ENCODE data around the gene SRSF4.
"Not testable (repeated sequence)": the region's sequence is repeated elsewhere in the genome, so short reads cannot be mapped to it uniquely, and the experiment has no call there.

DNA sequence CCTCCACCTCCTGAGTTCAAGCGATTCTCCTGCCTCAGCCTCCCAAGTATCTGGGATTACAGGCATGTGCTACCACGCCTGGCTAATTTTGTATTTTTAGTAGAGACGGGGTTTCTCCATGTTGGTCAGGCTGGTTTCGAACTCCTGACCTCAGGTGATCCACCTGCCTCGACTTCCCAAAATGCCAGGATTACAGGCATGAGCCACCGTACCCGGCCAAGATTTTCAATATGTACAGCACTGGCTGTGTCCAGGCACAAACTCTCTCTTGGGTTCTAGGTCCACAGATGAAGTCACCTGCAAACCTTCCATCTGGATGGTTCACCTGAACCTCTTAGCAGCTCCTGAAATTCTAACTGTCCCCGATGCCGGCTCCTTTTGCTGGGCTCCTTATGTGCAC is 31.4 kb downstream of the SRSF4 start:
- not testable (repeated sequence) for TF ChIP-seq MXI1 (IDR thresholded peaks at IDR 0.05; ENCODE audit: low read depth, low read length); JUND (IDR thresholded peaks at IDR 0.05); RAD21 (IDR thresholded peaks at IDR 0.05; ENCODE audit: low read length); TAF1 (IDR thresholded peaks at IDR 0.05; ENCODE audit: borderline replicate concordance, low read depth, low read length); CHD2 (IDR thresholded peaks at IDR 0.05; ENCODE audit: low read length, partially characterized antibody); FOXM1 (IDR thresholded peaks at IDR 0.05; ENCODE audit: low read depth); FOSL2 (IDR thresholded peaks at IDR 0.05; ENCODE audit: borderline replicate concordance, low read depth)
- TF ChIP-seq, protein P1, sequence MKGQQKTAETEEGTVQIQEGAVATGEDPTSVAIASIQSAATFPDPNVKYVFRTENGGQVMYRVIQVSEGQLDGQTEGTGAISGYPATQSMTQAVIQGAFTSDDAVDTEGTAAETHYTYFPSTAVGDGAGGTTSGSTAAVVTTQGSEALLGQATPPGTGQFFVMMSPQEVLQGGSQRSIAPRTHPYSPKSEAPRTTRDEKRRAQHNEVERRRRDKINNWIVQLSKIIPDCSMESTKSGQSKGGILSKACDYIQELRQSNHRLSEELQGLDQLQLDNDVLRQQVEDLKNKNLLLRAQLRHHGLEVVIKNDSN (IDR thresholded peaks at IDR 0.05; ENCODE audit: borderline replicate concordance, low read depth) = not testable (repeated sequence)
- TF ChIP-seq, protein P2, sequence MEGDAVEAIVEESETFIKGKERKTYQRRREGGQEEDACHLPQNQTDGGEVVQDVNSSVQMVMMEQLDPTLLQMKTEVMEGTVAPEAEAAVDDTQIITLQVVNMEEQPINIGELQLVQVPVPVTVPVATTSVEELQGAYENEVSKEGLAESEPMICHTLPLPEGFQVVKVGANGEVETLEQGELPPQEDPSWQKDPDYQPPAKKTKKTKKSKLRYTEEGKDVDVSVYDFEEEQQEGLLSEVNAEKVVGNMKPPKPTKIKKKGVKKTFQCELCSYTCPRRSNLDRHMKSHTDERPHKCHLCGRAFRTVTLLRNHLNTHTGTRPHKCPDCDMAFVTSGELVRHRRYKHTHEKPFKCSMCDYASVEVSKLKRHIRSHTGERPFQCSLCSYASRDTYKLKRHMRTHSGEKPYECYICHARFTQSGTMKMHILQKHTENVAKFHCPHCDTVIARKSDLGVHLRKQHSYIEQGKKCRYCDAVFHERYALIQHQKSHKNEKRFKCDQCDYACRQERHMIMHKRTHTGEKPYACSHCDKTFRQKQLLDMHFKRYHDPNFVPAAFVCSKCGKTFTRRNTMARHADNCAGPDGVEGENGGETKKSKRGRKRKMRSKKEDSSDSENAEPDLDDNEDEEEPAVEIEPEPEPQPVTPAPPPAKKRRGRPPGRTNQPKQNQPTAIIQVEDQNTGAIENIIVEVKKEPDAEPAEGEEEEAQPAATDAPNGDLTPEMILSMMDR (IDR thresholded peaks at IDR 0.05) = not testable (repeated sequence)
- TF ChIP-seq, protein P3, sequence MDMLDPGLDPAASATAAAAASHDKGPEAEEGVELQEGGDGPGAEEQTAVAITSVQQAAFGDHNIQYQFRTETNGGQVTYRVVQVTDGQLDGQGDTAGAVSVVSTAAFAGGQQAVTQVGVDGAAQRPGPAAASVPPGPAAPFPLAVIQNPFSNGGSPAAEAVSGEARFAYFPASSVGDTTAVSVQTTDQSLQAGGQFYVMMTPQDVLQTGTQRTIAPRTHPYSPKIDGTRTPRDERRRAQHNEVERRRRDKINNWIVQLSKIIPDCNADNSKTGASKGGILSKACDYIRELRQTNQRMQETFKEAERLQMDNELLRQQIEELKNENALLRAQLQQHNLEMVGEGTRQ (IDR thresholded peaks at IDR 0.05; ENCODE audit: borderline replicate concordance, low read depth, low read length) = not testable (repeated sequence)
- TF ChIP-seq, protein P4, sequence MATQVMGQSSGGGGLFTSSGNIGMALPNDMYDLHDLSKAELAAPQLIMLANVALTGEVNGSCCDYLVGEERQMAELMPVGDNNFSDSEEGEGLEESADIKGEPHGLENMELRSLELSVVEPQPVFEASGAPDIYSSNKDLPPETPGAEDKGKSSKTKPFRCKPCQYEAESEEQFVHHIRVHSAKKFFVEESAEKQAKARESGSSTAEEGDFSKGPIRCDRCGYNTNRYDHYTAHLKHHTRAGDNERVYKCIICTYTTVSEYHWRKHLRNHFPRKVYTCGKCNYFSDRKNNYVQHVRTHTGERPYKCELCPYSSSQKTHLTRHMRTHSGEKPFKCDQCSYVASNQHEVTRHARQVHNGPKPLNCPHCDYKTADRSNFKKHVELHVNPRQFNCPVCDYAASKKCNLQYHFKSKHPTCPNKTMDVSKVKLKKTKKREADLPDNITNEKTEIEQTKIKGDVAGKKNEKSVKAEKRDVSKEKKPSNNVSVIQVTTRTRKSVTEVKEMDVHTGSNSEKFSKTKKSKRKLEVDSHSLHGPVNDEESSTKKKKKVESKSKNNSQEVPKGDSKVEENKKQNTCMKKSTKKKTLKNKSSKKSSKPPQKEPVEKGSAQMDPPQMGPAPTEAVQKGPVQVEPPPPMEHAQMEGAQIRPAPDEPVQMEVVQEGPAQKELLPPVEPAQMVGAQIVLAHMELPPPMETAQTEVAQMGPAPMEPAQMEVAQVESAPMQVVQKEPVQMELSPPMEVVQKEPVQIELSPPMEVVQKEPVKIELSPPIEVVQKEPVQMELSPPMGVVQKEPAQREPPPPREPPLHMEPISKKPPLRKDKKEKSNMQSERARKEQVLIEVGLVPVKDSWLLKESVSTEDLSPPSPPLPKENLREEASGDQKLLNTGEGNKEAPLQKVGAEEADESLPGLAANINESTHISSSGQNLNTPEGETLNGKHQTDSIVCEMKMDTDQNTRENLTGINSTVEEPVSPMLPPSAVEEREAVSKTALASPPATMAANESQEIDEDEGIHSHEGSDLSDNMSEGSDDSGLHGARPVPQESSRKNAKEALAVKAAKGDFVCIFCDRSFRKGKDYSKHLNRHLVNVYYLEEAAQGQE (IDR thresholded peaks at IDR 0.05; ENCODE audit: low read depth, low read length) = not testable (repeated sequence)

Measured in SK-N-SH (cell line).